ENCODE results near the gene ATP8B1.
A peak's percentile ranks its signal among the peaks of the same experiment; 100 is the strongest.

DNA sequence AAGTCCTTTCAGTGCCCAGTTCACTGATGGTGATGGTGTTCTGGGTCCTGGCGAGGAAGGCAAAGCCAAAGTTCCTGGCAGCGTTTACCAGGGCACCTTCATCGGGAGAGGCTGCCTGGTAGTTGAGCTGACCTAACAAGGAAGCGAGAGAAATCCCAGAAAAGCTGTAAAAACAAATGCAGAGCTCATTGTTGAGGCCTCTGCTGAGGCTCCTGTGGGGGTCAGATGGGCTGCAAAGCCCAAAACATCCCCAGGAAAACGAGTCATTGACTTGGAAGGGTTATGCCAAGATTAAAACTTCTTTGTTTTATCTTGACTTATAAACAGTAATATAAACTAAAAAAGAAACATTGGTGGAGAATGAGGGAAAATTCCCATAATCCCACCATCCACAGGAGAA, 128.2 kb downstream of the ATP8B1 start:
- TF ChIP-seq, protein P1, sequence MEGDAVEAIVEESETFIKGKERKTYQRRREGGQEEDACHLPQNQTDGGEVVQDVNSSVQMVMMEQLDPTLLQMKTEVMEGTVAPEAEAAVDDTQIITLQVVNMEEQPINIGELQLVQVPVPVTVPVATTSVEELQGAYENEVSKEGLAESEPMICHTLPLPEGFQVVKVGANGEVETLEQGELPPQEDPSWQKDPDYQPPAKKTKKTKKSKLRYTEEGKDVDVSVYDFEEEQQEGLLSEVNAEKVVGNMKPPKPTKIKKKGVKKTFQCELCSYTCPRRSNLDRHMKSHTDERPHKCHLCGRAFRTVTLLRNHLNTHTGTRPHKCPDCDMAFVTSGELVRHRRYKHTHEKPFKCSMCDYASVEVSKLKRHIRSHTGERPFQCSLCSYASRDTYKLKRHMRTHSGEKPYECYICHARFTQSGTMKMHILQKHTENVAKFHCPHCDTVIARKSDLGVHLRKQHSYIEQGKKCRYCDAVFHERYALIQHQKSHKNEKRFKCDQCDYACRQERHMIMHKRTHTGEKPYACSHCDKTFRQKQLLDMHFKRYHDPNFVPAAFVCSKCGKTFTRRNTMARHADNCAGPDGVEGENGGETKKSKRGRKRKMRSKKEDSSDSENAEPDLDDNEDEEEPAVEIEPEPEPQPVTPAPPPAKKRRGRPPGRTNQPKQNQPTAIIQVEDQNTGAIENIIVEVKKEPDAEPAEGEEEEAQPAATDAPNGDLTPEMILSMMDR (IDR thresholded peaks at IDR 0.05; ENCODE audit: extremely low read depth in 1 of 2, insufficient read depth in 1 of 2, low read depth in 1 of 2, low read length in 2 of 2): no peak
- TF ChIP-seq POLR2AphosphoS5 (IDR thresholded peaks at IDR 0.05; ENCODE audit: insufficient read depth, low read depth, low read length) (peak; percentile 82), POLR2A (IDR thresholded peaks at IDR 0.05; ENCODE audit: low read depth, low read length) (peak; percentile 71)
- TF ChIP-seq, protein P2, sequence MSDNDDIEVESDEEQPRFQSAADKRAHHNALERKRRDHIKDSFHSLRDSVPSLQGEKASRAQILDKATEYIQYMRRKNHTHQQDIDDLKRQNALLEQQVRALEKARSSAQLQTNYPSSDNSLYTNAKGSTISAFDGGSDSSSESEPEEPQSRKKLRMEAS (IDR thresholded peaks at IDR 0.05; ENCODE audit: insufficient read depth, insufficient read length): no peak

Measured in endothelial cell of umbilical vein (primary cell).